Hypothalamus (tissue), 51 donors: Measurements from ENCODE around the gene RHO.
"Not testable (repeated sequence)": the region's sequence is repeated elsewhere in the genome, so short reads cannot be mapped to it uniquely, and the experiment has no call there.

Experiments
- DNase-seq, 51 donors: peaks; one replicate each; lab custom pipeline; 2025; lab: John Stamatoyannopoulos, UW

Gene RHO

DNA sequence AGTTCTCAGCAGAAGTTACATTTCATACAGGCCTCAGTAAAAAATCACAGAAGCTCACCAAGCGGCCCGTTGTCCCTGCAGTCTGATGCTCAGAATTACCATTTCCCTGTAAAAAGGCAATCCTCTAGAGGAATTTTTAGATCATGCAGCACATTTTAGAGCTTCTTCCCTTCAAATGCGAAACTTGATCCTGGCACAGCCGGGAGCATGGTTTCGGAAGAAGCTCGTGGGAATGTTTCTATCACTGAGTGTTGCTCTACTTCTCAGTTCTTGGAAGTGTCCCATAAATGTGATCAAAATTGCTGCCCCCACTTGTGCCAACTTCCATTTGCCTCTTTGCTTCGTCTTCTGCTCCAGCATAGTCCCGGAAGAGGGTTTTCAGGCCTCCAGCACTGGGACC lies 10.8 kb downstream of the RHO start:
- DNase-seq, result no peak

DNA sequence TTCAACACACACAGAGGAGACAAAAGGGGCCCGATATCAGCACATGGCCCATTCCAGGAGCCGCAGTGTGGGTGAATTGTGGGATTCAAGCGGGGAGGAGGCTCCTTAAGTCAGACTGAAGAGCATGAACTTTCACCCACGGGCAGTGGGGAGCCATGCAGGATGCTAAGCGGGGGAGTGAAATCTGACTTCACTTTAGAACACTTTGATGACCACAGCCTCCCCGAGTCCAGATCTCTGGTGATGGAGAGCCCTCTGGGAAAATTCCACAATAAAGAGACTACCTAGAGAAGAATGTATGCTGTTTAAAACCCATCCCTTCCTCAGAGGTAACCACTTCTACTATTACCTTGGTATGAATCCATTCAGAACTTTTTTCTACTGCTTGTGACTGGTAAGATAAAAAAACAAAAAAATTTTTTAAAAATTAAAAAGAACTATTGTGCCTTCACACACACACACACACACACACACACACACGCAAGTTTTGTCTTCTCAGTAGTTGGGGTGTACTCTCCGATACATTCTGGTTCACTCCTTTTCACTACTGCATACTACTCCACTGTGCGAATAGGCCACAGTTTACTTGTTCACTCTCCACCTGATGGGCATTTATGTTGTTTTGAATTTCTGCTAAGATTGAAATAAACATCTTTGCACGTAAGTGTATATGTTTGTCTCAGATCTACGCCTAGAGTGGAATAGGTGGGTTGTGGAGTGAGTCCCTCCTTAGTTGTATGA lies 12.5 kb downstream of the RHO start:
- no peak for DNase-seq

GRCh38 chr3:129542747-129543146 lies 14.3 kb downstream of the RHO start:
- no peak for DNase-seq

DNA sequence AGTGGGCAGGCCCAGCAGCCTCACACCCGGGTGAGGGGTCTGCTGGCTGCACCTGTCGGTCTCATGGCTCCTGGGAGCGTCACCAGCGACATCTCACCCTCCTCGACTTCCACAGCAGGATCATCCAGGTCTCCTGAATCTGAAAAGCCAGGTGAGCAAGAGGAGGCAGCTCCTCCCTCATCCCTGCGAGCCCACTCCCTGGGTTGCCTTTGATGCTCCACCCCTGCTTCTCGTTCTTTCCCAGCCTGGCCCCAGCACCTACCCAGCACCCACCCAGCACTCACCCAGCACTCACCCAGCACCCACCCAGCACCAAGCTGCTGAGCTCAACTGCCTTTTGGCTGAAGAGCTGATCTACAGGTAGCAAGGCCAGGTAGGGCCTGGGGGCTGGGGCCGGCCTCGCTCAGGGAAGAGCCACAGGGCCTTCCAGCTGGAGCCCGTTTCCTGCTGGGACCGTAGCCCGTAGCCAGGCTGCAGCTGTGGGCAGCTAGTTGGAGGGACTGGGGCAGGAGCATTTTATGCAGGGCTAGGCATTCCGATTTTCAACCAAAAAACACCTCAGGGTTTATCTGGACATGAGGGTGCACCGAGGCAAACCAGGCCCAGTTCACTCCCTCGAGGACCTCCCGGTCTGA lies 14.8 kb downstream of the RHO start, which contains the start of gene H1-8:
TSS of gene H1-8 (plus strand) at position 20 of the 635 bp plus-strand sequence. CDS start at position 64, 44 bp downstream.
- DNase-seq, result no peak

DNA sequence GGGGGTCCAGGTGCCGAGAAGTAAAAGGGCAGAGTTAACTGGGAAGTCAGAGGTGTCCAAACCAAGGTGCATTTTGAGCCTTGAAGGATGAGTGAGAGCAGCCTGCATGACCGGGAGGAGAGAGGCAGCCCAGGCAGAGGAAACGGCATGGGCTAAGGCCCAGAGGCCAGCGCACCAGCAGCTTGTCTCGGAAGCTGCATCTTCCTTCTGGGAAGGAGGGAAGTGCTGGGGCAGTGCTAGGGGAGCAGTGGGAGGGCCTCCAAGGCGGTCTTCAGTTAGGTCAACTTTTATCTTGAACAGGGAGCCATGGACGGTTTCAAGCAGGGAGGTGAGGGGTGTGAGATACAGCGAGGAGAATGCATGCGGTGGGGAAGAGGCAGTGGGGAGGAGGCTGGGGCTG lies 15.6 kb downstream of the RHO start:
- no peak for DNase-seq

- DNase-seq, result not testable (repeated sequence)
These were observed 17.5 kb downstream of the RHO start for GRCh38 chr3:129545951-129546350.

DNA sequence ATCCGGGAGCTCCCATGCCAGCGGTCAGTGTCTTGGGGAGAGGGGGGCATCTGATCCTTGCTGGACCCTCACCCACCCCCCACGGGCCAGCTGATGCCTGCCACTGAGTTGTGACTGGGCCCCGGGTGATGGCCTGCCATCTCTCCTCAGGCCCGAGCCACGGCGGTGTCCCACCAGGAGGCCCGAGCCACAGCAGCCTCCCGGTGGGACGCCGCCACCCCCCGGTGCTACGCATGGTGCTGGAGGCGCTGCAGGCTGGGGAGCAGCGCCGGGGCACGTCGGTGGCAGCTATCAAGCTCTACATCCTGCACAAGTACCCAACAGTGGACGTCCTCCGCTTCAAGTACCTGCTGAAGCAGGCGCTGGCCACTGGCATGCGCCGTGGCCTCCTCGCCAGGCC lies 18.8 kb downstream of the RHO start:
- no peak for DNase-seq

DNA sequence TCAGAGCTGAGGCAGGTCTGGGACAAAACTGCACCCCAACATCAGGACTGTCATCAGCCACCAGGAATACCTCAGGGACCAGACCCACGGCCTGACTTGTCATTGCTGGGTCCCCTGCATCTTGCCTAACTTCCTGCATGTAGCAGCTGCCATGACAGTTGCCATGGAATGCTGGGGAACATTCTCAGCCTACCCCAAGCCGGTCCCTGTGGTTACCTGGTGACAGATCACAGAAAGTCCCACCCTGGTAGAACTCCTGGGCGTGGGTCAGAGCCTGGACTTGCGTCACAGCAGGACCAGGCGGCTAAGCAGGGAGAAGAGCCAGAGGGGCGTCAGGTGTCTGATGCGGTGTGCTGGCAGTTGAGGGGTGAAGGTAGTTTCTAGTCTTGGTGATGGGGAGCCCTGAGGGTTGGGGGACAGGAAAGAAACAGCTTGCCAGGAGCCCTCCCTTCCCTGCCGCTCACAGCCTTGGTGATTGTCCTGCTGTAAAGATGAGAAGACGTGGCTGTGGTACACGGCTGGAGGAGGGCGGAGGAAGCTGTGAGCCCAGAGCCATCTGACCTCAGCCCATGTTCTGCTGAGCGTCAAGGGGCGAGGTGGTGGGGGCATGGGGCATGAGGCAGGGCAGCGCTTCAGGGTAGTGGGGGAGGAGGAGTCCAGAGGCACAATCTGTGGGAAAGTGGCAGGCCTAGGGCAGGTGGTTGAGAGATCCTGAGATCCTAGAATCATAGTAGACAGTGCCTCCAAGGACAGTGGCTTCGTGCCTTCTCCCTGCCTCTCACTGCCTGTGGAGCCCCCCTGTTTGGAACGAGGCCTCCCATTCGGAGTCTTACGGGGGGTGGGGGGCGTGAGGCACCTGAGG lies 19.9 kb downstream of the RHO start:
- no peak for DNase-seq

DNA sequence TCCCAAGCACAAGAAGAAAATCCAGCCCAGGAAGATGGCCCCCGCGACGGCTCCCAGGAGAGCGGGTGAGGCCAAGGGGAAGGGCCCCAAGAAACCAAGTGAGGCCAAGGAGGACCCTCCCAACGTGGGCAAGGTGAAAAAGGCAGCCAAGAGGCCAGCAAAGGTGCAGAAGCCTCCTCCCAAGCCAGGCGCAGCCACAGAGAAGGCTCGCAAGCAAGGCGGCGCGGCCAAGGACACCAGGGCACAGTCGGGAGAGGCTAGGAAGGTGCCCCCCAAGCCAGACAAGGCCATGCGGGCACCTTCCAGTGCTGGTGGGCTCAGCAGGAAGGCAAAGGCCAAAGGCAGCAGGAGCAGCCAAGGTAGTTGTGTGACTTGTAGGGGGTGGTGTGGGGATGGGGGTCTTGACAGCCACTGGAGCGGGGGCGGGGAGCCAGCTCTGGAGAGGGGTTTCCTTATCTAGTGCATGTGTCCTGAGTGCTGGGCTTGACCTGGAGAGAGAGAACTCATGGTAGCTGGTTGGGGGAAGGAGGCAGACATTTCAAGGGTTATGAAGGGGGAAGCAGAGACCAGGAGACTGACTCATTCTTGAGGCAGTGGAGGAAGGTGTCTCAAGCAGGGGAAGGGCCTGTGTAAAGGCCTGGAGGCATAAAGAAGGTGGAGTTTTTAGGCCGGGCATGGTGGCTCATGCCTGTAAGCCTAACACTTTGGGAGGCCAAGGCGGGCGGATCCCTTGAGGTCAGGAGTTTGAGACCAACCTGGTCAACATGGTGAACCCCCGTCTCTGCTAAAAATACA lies 20.8 kb downstream of the RHO start:
- DNase-seq, result no peak

GRCh38 chr3:129549805-129550204 lies 21.4 kb downstream of the RHO start:
- DNase-seq, result no peak

DNA sequence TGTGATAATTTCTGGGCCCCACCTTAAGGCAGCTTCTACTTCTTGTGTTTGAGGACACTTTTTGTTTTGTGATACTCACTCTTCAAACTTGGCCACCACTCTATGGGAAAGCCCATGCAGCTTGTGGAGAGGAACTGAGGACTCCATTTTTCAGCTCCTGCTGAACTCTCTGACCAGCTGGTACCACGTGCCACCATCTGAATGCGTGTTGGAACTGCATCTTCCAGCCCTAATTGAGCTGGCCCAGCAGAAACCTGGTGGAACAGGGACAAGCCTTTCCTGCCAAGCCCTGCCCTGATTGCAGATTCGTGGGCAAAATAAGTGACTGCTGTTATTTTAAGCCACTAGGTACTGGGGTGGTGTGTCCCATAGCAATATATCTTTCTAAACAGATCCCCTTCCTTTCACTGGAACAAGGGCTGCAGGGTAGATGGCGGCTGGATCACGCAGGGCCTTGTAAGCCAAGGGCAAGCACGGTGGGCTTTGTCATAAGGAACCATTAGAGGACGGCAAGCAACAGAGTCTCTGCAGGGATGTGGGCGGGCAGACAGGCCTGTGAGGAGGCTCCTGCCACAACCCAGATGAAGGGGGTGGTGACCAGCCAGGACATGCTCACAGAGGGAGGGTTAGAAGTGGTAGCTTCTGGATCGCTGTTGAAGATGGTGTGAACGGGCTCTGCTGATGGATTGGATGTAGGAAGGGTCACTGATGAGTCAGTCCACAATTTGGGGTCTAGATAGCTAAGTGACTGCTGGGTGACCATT lies 24.0 kb downstream of the RHO start:
- peak in 9 of 51 donors; percentile 4 to 29 (median 13) for DNase-seq

DNA sequence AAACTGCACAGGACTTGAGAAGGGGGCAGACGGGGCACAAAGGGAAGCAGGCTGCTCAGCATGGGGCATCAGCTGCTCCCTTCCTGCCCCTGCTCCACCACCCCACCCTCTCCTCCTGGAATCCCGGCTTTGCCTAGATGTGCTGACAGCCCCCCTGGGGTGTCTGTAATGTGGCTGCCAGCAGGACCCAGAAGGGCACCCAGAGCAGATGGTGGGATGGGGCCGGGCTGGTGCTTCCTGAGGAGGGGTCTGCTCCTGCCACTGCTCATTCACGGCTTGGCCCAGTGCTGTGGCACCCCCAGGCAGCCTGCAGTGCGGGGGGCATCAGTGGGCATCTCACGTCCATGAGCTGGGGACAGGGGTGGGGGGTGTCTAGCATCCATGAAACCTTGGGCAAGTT lies 24.7 kb downstream of the RHO start:
- DNase-seq, result no peak

DNA sequence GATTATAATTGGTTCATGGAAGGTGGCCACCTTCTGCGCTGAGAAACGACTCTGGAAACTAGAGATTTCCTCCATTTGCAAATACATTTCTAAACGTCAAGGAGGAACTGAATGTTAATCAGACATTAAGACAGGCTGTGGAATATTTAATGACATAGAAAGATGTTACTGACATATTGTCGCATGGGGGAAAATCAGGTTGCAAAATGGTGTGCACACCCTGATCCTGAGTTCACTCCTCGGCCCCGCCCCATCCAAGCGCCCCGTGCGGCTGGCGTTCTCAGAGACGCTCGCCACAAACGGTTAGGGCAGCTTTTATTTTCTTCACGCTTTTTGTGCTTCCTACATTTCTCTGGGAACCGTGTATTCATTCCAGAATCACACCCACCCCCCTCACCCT lies 25.3 kb downstream of the RHO start:
- DNase-seq, result no peak

DNA sequence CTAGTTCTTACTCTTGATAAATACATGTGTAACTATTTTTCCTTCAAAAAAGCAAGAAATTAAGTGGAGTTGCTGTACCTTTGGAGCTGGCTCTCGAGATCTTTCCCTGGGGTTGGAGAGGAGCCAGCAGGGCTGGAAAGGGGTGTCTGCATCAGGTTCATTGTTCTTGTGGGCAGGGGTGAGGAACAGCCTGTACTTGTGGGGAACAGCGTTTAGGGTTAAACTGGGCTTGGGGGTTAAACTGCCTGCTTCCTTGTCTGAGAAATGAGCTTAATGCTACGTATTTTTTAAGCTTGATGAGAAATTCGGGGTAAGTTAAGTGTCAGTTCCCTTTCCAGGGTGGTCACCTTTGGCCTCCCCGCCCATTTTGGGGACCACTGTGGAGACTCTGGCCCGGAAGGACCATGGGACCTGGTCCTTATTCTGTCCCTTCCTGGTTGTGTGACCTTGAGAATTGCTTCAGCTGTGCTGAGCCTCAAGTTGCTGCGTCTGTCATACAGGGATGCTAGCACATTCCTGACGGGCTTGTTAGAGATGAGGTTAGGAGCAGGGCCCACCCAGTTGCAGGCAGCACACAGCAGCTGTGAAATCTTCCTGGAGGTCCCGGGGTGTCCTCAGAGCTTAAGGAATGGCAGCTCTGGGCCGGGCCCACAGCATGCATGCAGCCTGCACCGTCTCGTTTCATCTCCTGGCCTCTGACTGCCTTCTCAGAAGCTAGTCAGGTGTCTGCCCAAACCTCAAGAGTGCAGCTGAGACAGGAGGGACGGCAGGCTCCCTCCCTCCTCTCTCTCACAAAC lies 26.1 kb downstream of the RHO start:
- no peak for DNase-seq

DNA sequence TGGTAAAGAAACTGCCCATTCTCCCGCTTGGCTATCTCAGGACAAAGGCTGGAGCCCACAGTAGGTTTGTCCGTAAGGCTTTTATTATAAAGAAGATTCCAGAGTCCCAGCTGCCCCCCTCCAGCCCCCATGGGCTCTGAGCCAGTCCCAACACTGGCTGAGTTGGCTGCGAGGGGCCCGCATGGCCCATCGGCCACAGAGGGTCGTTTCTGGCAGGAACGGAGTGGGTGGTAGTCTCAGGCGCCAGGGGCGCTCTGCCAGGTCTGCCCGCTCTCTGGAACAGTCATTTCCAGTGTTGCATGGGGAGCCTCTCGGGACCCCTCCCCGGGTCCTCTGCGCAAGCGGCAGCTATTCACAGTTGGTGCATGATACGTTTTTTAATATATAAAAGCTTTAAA lies 26.7 kb downstream of the RHO start:
- no peak for DNase-seq

GRCh38 chr3:129555616-129556357 lies 27.3 kb downstream of the RHO start:
- no peak for DNase-seq

GRCh38 chr3:129556358-129556695 lies 27.9 kb downstream of the RHO start:
- DNase-seq, result no peak

DNA sequence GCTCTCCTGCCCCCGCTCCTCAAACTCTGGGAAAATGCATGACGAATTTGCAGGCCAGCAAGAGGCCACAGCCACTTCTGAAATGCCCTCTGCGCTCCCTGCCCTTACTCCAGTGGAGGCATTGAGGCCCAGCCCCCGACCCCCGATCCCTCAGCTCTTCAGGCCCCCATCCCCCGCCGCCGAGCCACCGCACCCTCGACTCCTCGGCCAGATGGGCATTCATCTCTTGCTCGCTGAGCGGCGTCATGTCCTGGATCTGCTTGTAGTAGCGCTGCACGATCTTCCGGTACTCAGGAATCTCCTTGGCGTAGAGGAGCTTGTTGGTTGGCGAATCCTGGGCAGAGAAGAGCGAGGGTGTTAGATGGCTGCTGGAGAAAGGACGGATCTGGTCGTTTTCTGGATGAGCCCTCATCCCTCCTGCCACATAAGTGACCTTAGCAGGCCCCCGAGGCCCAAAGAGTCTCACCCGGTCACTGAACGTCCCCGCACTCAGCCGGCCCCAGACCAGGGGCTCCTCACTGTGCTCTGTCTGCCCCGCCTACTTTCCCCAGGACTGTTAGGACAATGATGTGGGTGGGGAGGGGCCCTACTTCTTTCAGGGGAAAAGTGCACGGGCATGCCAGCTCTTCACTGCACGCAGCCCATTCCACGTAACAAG lies 28.6 kb downstream of the RHO start:
- no peak for DNase-seq
